ENCODE measurements around the gene MRPL55. TPM values are rescaled to one million over a fixed set of nuclear protein-coding genes. Genes with fewer than 3 reads are reported as not detected.

The MRPL55 gene
- total RNA-seq, 1 donor from 2014 or later = 47.5 TPM

- peak overlapping the region; percentile 60 for H3K4me3 Mint-ChIP-seq (ENCODE audit: unreplicated experiment)
- no peak for DNase-seq (ENCODE audit: low spot score)
- H3K36me3 Mint-ChIP-seq (ENCODE audit: low read depth, unreplicated experiment) = peaks cover 8% of the 10 kb centered on the region
- H3K27me3 Mint-ChIP-seq (ENCODE audit: unreplicated experiment) = peaks cover 11% of the 10 kb centered on the region
- H3K27ac Mint-ChIP-seq (ENCODE audit: unreplicated experiment) = peak overlapping the region; percentile 48
- H3K9me3 Mint-ChIP-seq (ENCODE audit: unreplicated experiment) = no peaks in the 10 kb centered on the region
- peaks cover 25% of the 10 kb centered on the region for H3K4me1 Mint-ChIP-seq (ENCODE audit: unreplicated experiment)
- no peak for TF ChIP-seq CTCF (IDR thresholded peaks at IDR 0.05; ENCODE audit: unreplicated experiment)
Observed at GRCh38 chr1:228144193-228144992, 35.3 kb upstream of the MRPL55 start.

- Mint-ChIP-seq H3K36me3 (ENCODE audit: low read depth, unreplicated experiment) (peaks cover 8% of the 10 kb centered on the region), H3K27me3 (ENCODE audit: unreplicated experiment) (peaks cover 11% of the 10 kb centered on the region), H3K4me3 (ENCODE audit: unreplicated experiment) (peak overlapping the region; percentile 60), H3K9me3 (ENCODE audit: unreplicated experiment) (no peaks in the 10 kb centered on the region), H3K4me1 (ENCODE audit: unreplicated experiment) (peaks cover 25% of the 10 kb centered on the region), H3K27ac (ENCODE audit: unreplicated experiment) (peak overlapping the region; percentile 48)
- DNase-seq (ENCODE audit: low spot score) = no peak
- no peak for TF ChIP-seq CTCF (IDR thresholded peaks at IDR 0.05; ENCODE audit: unreplicated experiment)
Observed at GRCh38 chr1:228143480-228144192, 34.5 kb upstream of the MRPL55 start.

- Mint-ChIP-seq H3K4me1 (ENCODE audit: unreplicated experiment) (peaks cover 25% of the 10 kb centered on the region), H3K36me3 (ENCODE audit: low read depth, unreplicated experiment) (peaks cover 8% of the 10 kb centered on the region), H3K27me3 (ENCODE audit: unreplicated experiment) (peaks cover 11% of the 10 kb centered on the region), H3K9me3 (ENCODE audit: unreplicated experiment) (no peaks in the 10 kb centered on the region), H3K27ac (ENCODE audit: unreplicated experiment) (no peak overlapping the region), H3K4me3 (ENCODE audit: unreplicated experiment) (peak overlapping the region; percentile 65)
- no peak for DNase-seq (ENCODE audit: low spot score)
- no peak for TF ChIP-seq CTCF (IDR thresholded peaks at IDR 0.05; ENCODE audit: unreplicated experiment)
Observed at GRCh38 chr1:228142701-228143136, 33.6 kb upstream of the MRPL55 start.

DNA sequence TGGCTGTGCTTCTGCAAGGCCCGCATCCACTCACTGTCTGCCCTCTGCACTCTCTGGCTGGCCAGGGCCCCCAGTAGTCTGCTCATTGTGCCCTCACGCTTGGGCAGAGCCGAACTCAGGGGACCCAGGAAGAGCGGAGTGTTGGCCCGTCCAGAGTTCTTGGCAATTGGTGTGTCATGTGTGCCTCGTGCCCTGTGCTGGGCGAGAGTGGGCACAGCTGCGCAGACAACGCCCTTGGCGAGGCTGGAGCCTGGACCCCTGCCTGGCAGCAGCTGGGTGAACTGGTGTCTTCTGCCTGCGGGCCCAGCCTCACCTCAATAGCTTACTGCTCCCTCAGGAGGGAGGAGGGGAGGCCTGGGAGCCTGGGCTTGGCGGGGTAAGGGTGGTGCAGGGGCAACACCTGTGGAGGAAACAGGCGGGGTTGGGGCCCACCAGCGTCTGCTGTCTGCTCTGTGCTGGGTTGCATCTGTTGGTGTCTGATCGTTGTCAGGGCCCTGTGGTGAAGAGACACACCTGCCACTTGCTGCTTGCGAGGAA is 33.1 kb upstream of the MRPL55 start:
- no peak for DNase-seq (ENCODE audit: low spot score)
- no peak for TF ChIP-seq CTCF (IDR thresholded peaks at IDR 0.05; ENCODE audit: unreplicated experiment)

More for the DNA sequence above, 33.1 kb upstream of the MRPL55 start:
- Mint-ChIP-seq H3K27me3 (ENCODE audit: unreplicated experiment) (peaks cover 11% of the 10 kb centered on the region), H3K27ac (ENCODE audit: unreplicated experiment) (no peak overlapping the region), H3K4me1 (ENCODE audit: unreplicated experiment) (peaks cover 25% of the 10 kb centered on the region), H3K36me3 (ENCODE audit: low read depth, unreplicated experiment) (peaks cover 8% of the 10 kb centered on the region), H3K4me3 (ENCODE audit: unreplicated experiment) (peak overlapping the region; percentile 94), H3K9me3 (ENCODE audit: unreplicated experiment) (no peaks in the 10 kb centered on the region)

All from endothelial cell (in vitro differentiated cells).